Testis (tissue), 5 donors: Measurements from ENCODE around the gene PVR. TPM values are rescaled to one million over a fixed set of nuclear protein-coding genes. Genes with fewer than 3 reads are reported as not detected.

Source experiments
- DNase-seq: peaks from one replicate; pipeline ENCODE4 v3.0.0-alpha.2; 2019
- H3K27ac ChIP-seq, 2 donors: fragments of 200-600 bp; sonication (generic); one replicate each; pipeline ENCODE4 v1.5.1; 2019
- H3K27me3 ChIP-seq: fragments of 200-600 bp; sonication (generic); one replicate; pipeline ENCODE4 v1.5.1; 2019
- H3K36me3 ChIP-seq: fragments of 200-600 bp; sonication (generic); one replicate; pipeline ENCODE4 v1.5.1; 2017; ENCODE audit warnings: low read depth; ENCODE audit errors: missing control alignments
- H3K4me1 ChIP-seq: fragments of 200-600 bp; sonication (generic); one replicate; pipeline ENCODE4 v1.5.1; 2019
- H3K4me3 ChIP-seq, 2 donors: fragments of 200-600 bp; sonication (generic); one replicate each; pipeline ENCODE4 v1.5.1; 2017 to 2019
- H3K9me3 ChIP-seq: fragments of 200-600 bp; sonication (generic); one replicate; pipeline ENCODE4 v1.5.1; 2017
- POLR2A ChIP-seq: fragments of 450-650 bp; IDR thresholded peaks from one replicate; pipeline ENCODE4 v1.6.1; 2017; ENCODE audit warnings: antibody characterized with exemption, mild to moderate bottlenecking, moderate library complexity
- WGBS, 2 donors: methylation state at CpG; one replicate each; pipeline ENCODE4 v1.1.5; 2018; 5-methylcytosine and 5-hydroxymethylcytosine counted together
- intact Hi-C: fragments of 100-400 bp; cut with DNase I; formaldehyde crosslinking; loops from one replicate; pipeline ENCODE4 v1.15.1; 2023; ENCODE audit warnings: low total_unique reads
- long read RNA-seq, 2 donors: transcript quantifications; one replicate each; lab custom pipeline, GENCODE V29; 2026
- polyA plus RNA-seq: library from polyadenylated mRNA; stranded (reverse); fragments of 350-450 nt; fragmentation: Illumina TruSeq; extraction: RNeasy Lipid Tissue Mini Kit (QIAGEN cat#74804); gene quantifications from one replicate; pipeline ENCODE4 v1.2.3, GENCODE V29; 2014; ENCODE audit warnings: low read depth, low replicate concordance; ENCODE audit not compliant: insufficient read depth
- total RNA-seq, 2 donors: library from RNA; depleted of rRNA; stranded (reverse); fragments of >200 nt; gene quantifications; one replicate each; pipeline ENCODE4 v1.2.3, GENCODE V29; 2016
- TF ChIP-seq, protein P1 (sequence below), 3 experiments: fragments of 450-650 bp in 2 of 3; fragments of 200-600 bp in 1 of 3; sonication (generic) in 1 of 3; IDR thresholded peaks; one replicate each; pipeline ENCODE4 v1.5.1; 2016 to 2019; ENCODE audit warnings: antibody characterized with exemption in 3 of 3, mild to moderate bottlenecking in 2 of 3, moderate library complexity in 1 of 3

The PVR gene, protein sequence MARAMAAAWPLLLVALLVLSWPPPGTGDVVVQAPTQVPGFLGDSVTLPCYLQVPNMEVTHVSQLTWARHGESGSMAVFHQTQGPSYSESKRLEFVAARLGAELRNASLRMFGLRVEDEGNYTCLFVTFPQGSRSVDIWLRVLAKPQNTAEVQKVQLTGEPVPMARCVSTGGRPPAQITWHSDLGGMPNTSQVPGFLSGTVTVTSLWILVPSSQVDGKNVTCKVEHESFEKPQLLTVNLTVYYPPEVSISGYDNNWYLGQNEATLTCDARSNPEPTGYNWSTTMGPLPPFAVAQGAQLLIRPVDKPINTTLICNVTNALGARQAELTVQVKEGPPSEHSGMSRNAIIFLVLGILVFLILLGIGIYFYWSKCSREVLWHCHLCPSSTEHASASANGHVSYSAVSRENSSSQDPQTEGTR
- total RNA-seq = 10 to 100 TPM; 29.1 to 41.1 TPM
- polyA plus RNA-seq = 31.9 TPM
- long read RNA-seq, donor 1, transcript PVR-205 (8 exons, 3,325 nt) = major isoform, 5 of 13 reads
- long read RNA-seq, donor 1, partial matches to known transcripts = 5 of 13 reads
- long read RNA-seq, donor 1, other reads (novel, unspliced or antisense) = 0 of 13 reads
- long read RNA-seq, donor 2, partial matches to known transcripts = 0 of 6 reads
- long read RNA-seq, donor 2, other reads (novel, unspliced or antisense) = 0 of 6 reads

- 0% methylated on average over 12 to 63 of the region's 70 CpGs for WGBS, 2 donors
- no peaks in the 10 kb centered on the region for H3K9me3 ChIP-seq
- H3K27ac ChIP-seq = peak within 1 kb of the TSS; percentile 81 to 82
- H3K4me3 ChIP-seq = peak within 1 kb of the TSS; percentile 82 to 87
- DNase-seq = peak; percentile 85
- H3K4me1 ChIP-seq = peaks cover 8% of the 10 kb centered on the region
- H3K36me3 ChIP-seq = no peaks in the 10 kb centered on the region
- intact Hi-C loops = no loop called here
- no peak for TF ChIP-seq POLR2A
- TF ChIP-seq, protein P1, sequence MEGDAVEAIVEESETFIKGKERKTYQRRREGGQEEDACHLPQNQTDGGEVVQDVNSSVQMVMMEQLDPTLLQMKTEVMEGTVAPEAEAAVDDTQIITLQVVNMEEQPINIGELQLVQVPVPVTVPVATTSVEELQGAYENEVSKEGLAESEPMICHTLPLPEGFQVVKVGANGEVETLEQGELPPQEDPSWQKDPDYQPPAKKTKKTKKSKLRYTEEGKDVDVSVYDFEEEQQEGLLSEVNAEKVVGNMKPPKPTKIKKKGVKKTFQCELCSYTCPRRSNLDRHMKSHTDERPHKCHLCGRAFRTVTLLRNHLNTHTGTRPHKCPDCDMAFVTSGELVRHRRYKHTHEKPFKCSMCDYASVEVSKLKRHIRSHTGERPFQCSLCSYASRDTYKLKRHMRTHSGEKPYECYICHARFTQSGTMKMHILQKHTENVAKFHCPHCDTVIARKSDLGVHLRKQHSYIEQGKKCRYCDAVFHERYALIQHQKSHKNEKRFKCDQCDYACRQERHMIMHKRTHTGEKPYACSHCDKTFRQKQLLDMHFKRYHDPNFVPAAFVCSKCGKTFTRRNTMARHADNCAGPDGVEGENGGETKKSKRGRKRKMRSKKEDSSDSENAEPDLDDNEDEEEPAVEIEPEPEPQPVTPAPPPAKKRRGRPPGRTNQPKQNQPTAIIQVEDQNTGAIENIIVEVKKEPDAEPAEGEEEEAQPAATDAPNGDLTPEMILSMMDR (IDR thresholded peaks at IDR 0.05) = no peak
- H3K27me3 ChIP-seq = no peaks in the 10 kb centered on the region
Measured at GRCh38 chr19:44643605-44644401, at the start of gene PVR. Gene PVR (plus strand): TSS chr19:44643910. CDS start chr19:44644097, 187 bp downstream.

DNA sequence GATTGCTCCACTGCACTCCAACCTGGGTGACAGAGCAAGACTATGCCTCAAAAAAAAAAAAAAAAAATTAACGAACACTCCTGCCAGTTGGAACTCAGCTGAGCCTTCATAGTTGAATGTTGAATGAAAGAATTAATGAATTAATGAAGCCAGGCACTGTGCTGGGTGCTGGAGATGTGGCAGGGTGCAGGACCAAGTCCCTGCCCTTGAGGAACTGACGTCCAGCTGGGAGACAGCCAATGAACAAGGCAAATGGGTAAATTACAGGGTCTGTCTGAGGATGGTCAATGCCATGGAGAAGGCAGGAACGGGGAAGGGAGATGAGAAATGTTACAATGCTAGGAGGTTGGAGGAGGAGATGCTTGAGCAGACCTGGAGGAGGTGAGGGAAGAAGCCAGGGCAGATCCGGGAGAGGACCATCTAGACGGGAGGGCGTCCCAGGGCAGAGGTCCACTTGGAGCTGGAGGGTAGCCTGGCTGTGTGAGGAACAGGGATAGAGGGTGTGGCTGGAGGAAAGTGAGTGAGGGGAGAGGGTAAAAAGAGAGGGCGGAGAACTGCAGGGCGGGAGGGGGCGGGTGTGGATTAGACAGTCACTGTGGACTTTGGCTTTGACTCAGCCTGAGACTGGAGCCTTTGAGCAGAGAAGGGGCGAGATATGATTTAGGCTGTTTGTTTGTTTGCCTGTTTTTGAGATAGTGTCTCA, 47.1 kb upstream of the PVR start:
- TF ChIP-seq POLR2A = no peak
- TF ChIP-seq, protein P1 (IDR thresholded peaks at IDR 0.05) = no peak
- Histone ChIP-seq H3K4me3 (no peak overlapping the region), H3K27me3 (no peaks in the 10 kb centered on the region), H3K36me3 (no peaks in the 10 kb centered on the region), H3K4me1 (no peaks in the 10 kb centered on the region), H3K9me3 (no peaks in the 10 kb centered on the region), H3K27ac (no peak overlapping the region)
- WGBS, 2 donors = 76 to 83% methylated on average over 10 of the region's 10 CpGs
- intact Hi-C loops = no loop called here
- DNase-seq = no peak

- H3K9me3 ChIP-seq = no peaks in the 10 kb centered on the region
- H3K4me3 ChIP-seq = no peak overlapping the region
- intact Hi-C loops = no loop called here
- no peaks in the 10 kb centered on the region for H3K4me1 ChIP-seq
- TF ChIP-seq, protein P1 (IDR thresholded peaks at IDR 0.05) = no peak
- no peak for TF ChIP-seq POLR2A
- WGBS, 2 donors = 68 to 78% methylated on average over 3 of the region's 3 CpGs
- H3K27me3 ChIP-seq = no peaks in the 10 kb centered on the region
- no peak for DNase-seq
- no peak overlapping the region for H3K27ac ChIP-seq
- no peaks in the 10 kb centered on the region for H3K36me3 ChIP-seq
Measured at GRCh38 chr19:44597131-44597491, 46.6 kb upstream of the PVR start.

DNA sequence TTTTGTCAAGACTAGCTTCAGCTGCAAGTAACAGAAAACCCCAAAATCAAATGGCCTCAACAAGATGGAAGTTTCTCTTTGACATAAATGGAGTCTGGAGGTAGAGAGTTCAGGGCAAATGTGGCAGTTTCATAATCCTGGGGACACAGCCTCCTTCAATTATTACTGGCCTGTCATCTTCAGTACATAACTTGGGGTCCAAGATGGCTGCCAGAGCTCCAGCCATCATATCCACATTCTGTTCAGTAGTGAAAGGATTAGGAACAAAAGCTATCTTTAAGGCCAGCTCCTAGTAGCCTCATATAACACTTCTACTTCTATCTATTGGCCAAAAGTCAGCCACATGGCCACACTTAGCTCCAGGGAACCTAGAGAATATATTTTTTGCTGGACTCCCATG, 45.4 kb upstream of the PVR start:
- DNase-seq = no peak
- intact Hi-C loops = no loop called here
- H3K27me3 ChIP-seq = no peaks in the 10 kb centered on the region
- no peak overlapping the region for H3K27ac ChIP-seq
- TF ChIP-seq, protein P1 (IDR thresholded peaks at IDR 0.05) = no peak
- no peaks in the 10 kb centered on the region for H3K36me3 ChIP-seq
- no peaks in the 10 kb centered on the region for H3K4me1 ChIP-seq
- H3K4me3 ChIP-seq = no peak overlapping the region
- no peaks in the 10 kb centered on the region for H3K9me3 ChIP-seq
